Endometrial microvascular endothelial cells (primary cell): ENCODE measurements around the gene GNG10. TPM values are rescaled to one million over a fixed set of nuclear protein-coding genes. Genes with fewer than 3 reads are reported as not detected.

ENCODE experiments used
- in situ Hi-C: cut with HindIII; loops from 2 replicates; pipeline ENCODE4 v1.10.0; 2017; ENCODE audit warnings: low sequenced_read_pairs, low pct_unique_long_range_greater_than_20kb; ENCODE audit errors: inconsistent ontology term
- total RNA-seq: library from RNA; depleted of rRNA; stranded (reverse); fragments of >200 nt; gene quantifications from one replicate; pipeline ENCODE4 v1.2.3, GENCODE V29; 2015; ENCODE audit errors: inconsistent ontology term

Gene GNG10
- total RNA-seq, 1 donor from 2014 or later: 68.7 TPM

- in situ Hi-C loops: no loop called here
These were observed 43.1 kb downstream of the GNG10 start for GRCh38 chr9:111704503-111704902.

GRCh38 chr9:111711548-111711947 lies 50.1 kb downstream of the GNG10 start:
- in situ Hi-C loops: no loop called here

GRCh38 chr9:111712369-111712768 lies 51.0 kb downstream of the GNG10 start:
- in situ Hi-C loops: no loop called here

GRCh38 chr9:111715471-111715870 lies 54.1 kb downstream of the GNG10 start:
- in situ Hi-C loops: no loop called here

- in situ Hi-C loops: no loop called here
These were observed 58.1 kb downstream of the GNG10 start for GRCh38 chr9:111719541-111719940.

Other genes with a start within 250 kb of the GNG10 start
- gene ECPAS, start 177.2 kb upstream of the GNG10 start, total RNA-seq: 58.8 TPM
- 1.7 TPM for gene ZNF483, start 136.4 kb upstream of the GNG10 start, total RNA-seq
- gene PTGR1, start 62.0 kb upstream of the GNG10 start, total RNA-seq: 54.8 TPM
- 2.9 TPM for gene DNAJC25, start 30.3 kb upstream of the GNG10 start, total RNA-seq
- not detected for gene SHOC1, start 133.3 kb downstream of the GNG10 start, total RNA-seq
- gene UGCG, start 235.2 kb downstream of the GNG10 start, total RNA-seq: 58.4 TPM